HEK293 (cell line): Measurements from ENCODE around the gene UBR4.

ENCODE experiments used
- CTCF ChIA-PET: fragments of 350-600 bp; formaldehyde crosslinking; extraction: SDS; loops from one replicate; lab custom pipeline; 2021; ENCODE audit warnings: antibody characterized with exemption; lab: Yijun Ruan, JAX
- POLR2A ChIA-PET: fragments of 300-600 bp; formaldehyde crosslinking; extraction: SDS; loops from one replicate; lab custom pipeline; 2020; ENCODE audit warnings: antibody characterized with exemption, inconsistent platforms; lab: Yijun Ruan, JAX
- H3K27ac ChIP-seq: fragments of 200-500 bp; sonication (Bioruptor generic); 2 replicates; pipeline ENCODE4 v1.5.1; 2014; ENCODE audit warnings: low read depth, low read length, control low read depth, inconsistent platforms; ENCODE audit errors: extremely low read depth
- H3K36me3 ChIP-seq, 2 experiments: fragments of 200-500 bp in 1 of 2; sonication (Bioruptor generic) in 1 of 2; 1 replicate in 1 of 2; 2 replicates in 1 of 2; pipeline ENCODE4 v1.5.1; 2014 to 2017; ENCODE audit warnings: inconsistent platforms in 2 of 2, low read length in 2 of 2; ENCODE audit not compliant: control insufficient read depth in 2 of 2, insufficient read depth in 1 of 2
- H3K4me1 ChIP-seq: fragments of 200-500 bp; sonication (Bioruptor generic); 2 replicates; pipeline ENCODE4 v1.5.1; 2014; ENCODE audit warnings: mild to moderate bottlenecking, low read length, inconsistent platforms; ENCODE audit not compliant: control insufficient read depth, insufficient read depth
- H3K4me3 ChIP-seq: 2 replicates; pipeline ENCODE4 v1.5.1; 2011; ENCODE audit warnings: low read depth, mild to moderate bottlenecking, control low read depth, low read length, moderate library complexity
- H3K9me3 ChIP-seq: fragments of 200-500 bp; sonication (Bioruptor generic); 2 replicates; pipeline ENCODE4 v1.5.1; 2014; ENCODE audit warnings: low read depth, low read length, inconsistent platforms; ENCODE audit not compliant: control insufficient read depth, insufficient read depth
- BCL11A ChIP-seq: fragments of 450-650 bp; formaldehyde crosslinking; IDR thresholded peaks from 2 replicates; pipeline ENCODE4 v1.5.1; 2016; ENCODE audit warnings: low read depth, missing biosample characterization, missing genetic modification characterization
- BCL11B ChIP-seq: fragments of 450-650 bp; formaldehyde crosslinking; IDR thresholded peaks from 2 replicates; pipeline ENCODE4 v1.5.1; 2016; ENCODE audit warnings: low read depth, missing biosample characterization, missing genetic modification characterization
- BCL6B ChIP-seq: fragments of 450-650 bp; formaldehyde crosslinking; IDR thresholded peaks from 2 replicates; pipeline ENCODE4 v1.5.1; 2017; ENCODE audit warnings: missing biosample characterization, missing genetic modification characterization
- GFI1B ChIP-seq: fragments of 450-650 bp; formaldehyde crosslinking; IDR thresholded peaks from 2 replicates; pipeline ENCODE4 v1.5.1; 2016; ENCODE audit warnings: missing biosample characterization, missing genetic modification characterization
- GLI2 ChIP-seq: fragments of 450-650 bp; formaldehyde crosslinking; IDR thresholded peaks from 2 replicates; pipeline ENCODE4; 2017; ENCODE audit warnings: missing biosample characterization, missing genetic modification characterization, low read depth, borderline replicate concordance
- GLIS1 ChIP-seq: fragments of 450-650 bp; formaldehyde crosslinking; IDR thresholded peaks from 2 replicates; pipeline ENCODE4 v1.5.1; 2016; ENCODE audit warnings: missing biosample characterization, missing genetic modification characterization
- HOXC10 ChIP-seq: sonication (generic); formaldehyde crosslinking; IDR thresholded peaks from 2 replicates; pipeline ENCODE4 v1.8.1; 2023; ENCODE audit warnings: mild to moderate bottlenecking, missing genetic modification reagents
- KLF17 ChIP-seq: fragments of 450-650 bp; formaldehyde crosslinking; IDR thresholded peaks from 2 replicates; pipeline ENCODE4 v1.5.1; 2016; ENCODE audit warnings: missing biosample characterization, missing genetic modification characterization
- KLF7 ChIP-seq: fragments of 450-650 bp; formaldehyde crosslinking; IDR thresholded peaks from 2 replicates; pipeline ENCODE4 v1.5.1; 2016; ENCODE audit warnings: missing biosample characterization, missing genetic modification characterization, borderline replicate concordance
- KLF9 ChIP-seq: fragments of 450-650 bp; formaldehyde crosslinking; IDR thresholded peaks from 2 replicates; pipeline ENCODE4 v1.5.1; 2016; ENCODE audit warnings: missing biosample characterization, missing genetic modification characterization, low read depth
- OVOL3 ChIP-seq: fragments of 450-650 bp; formaldehyde crosslinking; IDR thresholded peaks from 2 replicates; pipeline ENCODE4 v1.5.1; 2016; ENCODE audit warnings: missing biosample characterization, missing genetic modification characterization
- PRDM2 ChIP-seq: fragments of 450-650 bp; formaldehyde crosslinking; IDR thresholded peaks from 2 replicates; pipeline ENCODE4 v1.5.1; 2016; ENCODE audit warnings: missing biosample characterization, missing genetic modification characterization, borderline replicate concordance
- YY1 ChIP-seq: fragments of 450-650 bp; formaldehyde crosslinking; IDR thresholded peaks from 2 replicates; pipeline ENCODE4 v1.5.1; 2018; ENCODE audit warnings: missing biosample characterization, missing genetic modification characterization
- ZFP37 ChIP-seq: fragments of 450-650 bp; formaldehyde crosslinking; IDR thresholded peaks from 2 replicates; pipeline ENCODE4 v1.5.1; 2016; ENCODE audit warnings: missing biosample characterization, missing genetic modification characterization
- ZNF114 ChIP-seq: fragments of 450-650 bp; formaldehyde crosslinking; IDR thresholded peaks from 2 replicates; pipeline ENCODE4 v1.5.0; 2017; ENCODE audit warnings: missing biosample characterization, missing genetic modification characterization
- ZNF146 ChIP-seq: fragments of 450-650 bp; formaldehyde crosslinking; IDR thresholded peaks from 2 replicates; pipeline ENCODE4 v1.5.1; 2016; ENCODE audit warnings: missing biosample characterization, missing genetic modification characterization
- ZNF16 ChIP-seq: fragments of 450-650 bp; formaldehyde crosslinking; IDR thresholded peaks from 2 replicates; pipeline ENCODE4 v1.5.1; 2016; ENCODE audit warnings: low read depth, missing biosample characterization, missing genetic modification characterization
- ZNF248 ChIP-seq: fragments of 450-650 bp; formaldehyde crosslinking; IDR thresholded peaks from 2 replicates; pipeline ENCODE4 v1.5.1; 2017; ENCODE audit warnings: missing biosample characterization, missing genetic modification characterization
- ZNF311 ChIP-seq: fragments of 450-650 bp; formaldehyde crosslinking; IDR thresholded peaks from 2 replicates; pipeline ENCODE4 v1.5.1; 2017; ENCODE audit warnings: missing biosample characterization, missing genetic modification characterization, borderline replicate concordance
- ZNF350 ChIP-seq: fragments of 450-650 bp; formaldehyde crosslinking; IDR thresholded peaks from 2 replicates; pipeline ENCODE4 v1.5.0; 2017; ENCODE audit warnings: missing biosample characterization, mild to moderate bottlenecking, missing genetic modification characterization
- ZNF391 ChIP-seq: fragments of 450-650 bp; formaldehyde crosslinking; IDR thresholded peaks from 2 replicates; pipeline ENCODE4 v1.5.1; 2016; ENCODE audit warnings: low read depth, missing biosample characterization, missing genetic modification characterization, borderline replicate concordance
- ZNF423 ChIP-seq: fragments of 450-650 bp; formaldehyde crosslinking; IDR thresholded peaks from 2 replicates; pipeline ENCODE4 v1.5.1; 2016; ENCODE audit warnings: missing biosample characterization, missing genetic modification characterization
- ZNF501 ChIP-seq: fragments of 450-650 bp; formaldehyde crosslinking; IDR thresholded peaks from 2 replicates; pipeline ENCODE4 v1.5.1; 2016; ENCODE audit warnings: missing biosample characterization, missing genetic modification characterization
- ZNF560 ChIP-seq: fragments of 450-650 bp; formaldehyde crosslinking; IDR thresholded peaks from 2 replicates; pipeline ENCODE4 v1.5.1; 2017; ENCODE audit warnings: missing biosample characterization, missing genetic modification characterization, borderline replicate concordance
- ZNF585B ChIP-seq: fragments of 450-650 bp; formaldehyde crosslinking; IDR thresholded peaks from 2 replicates; pipeline ENCODE4 v1.5.1; 2016; ENCODE audit warnings: missing biosample characterization, missing genetic modification characterization
- ZNF621 ChIP-seq: fragments of 450-650 bp; formaldehyde crosslinking; IDR thresholded peaks from 2 replicates; pipeline ENCODE4 v1.5.1; 2017; ENCODE audit warnings: missing biosample characterization, missing genetic modification characterization
- ZNF624 ChIP-seq: fragments of 450-650 bp; formaldehyde crosslinking; IDR thresholded peaks from 2 replicates; pipeline ENCODE4 v1.5.1; 2017; ENCODE audit warnings: missing biosample characterization, missing genetic modification characterization
- ZNF777 ChIP-seq: fragments of 450-650 bp; formaldehyde crosslinking; IDR thresholded peaks from 2 replicates; pipeline ENCODE4 v1.5.1; 2017; ENCODE audit warnings: missing biosample characterization, missing genetic modification characterization, borderline replicate concordance
- ZSCAN16 ChIP-seq: fragments of 450-650 bp; formaldehyde crosslinking; IDR thresholded peaks from 2 replicates; pipeline ENCODE4 v1.5.1; 2016; ENCODE audit warnings: missing biosample characterization, missing genetic modification characterization
- ZXDB ChIP-seq: fragments of 450-650 bp; formaldehyde crosslinking; IDR thresholded peaks from 2 replicates; pipeline ENCODE4 v1.5.1; 2016; ENCODE audit warnings: missing biosample characterization, missing genetic modification characterization

UBR4 gene

GRCh38 chr1:19037659-19038058 is 172.4 kb downstream of the UBR4 start (continued):
- no peak for TF ChIP-seq PRDM2 (tag by site-specific recombination)
- TF ChIP-seq ZNF624 (tag by site-specific recombination): no peak
- no peak for TF ChIP-seq ZNF16
- no peak for TF ChIP-seq ZNF501 (tag by site-specific recombination)
- no peak for TF ChIP-seq BCL11B (tag by site-specific recombination)
- no peak for TF ChIP-seq ZFP37 (tag by site-specific recombination)
- TF ChIP-seq HOXC10: no peak
- TF ChIP-seq ZNF585B (tag by site-specific recombination): no peak
- no peak for TF ChIP-seq ZNF350
- TF ChIP-seq ZNF248 (tag by site-specific recombination): no peak
- no peak for TF ChIP-seq ZNF114 (tag by site-specific recombination)
- TF ChIP-seq BCL6B (tag by site-specific recombination): no peak
- TF ChIP-seq OVOL3 (tag by site-specific recombination): no peak
- TF ChIP-seq ZNF777 (tag by site-specific recombination): no peak
- no peak for TF ChIP-seq ZXDB (tag by site-specific recombination)

- ChIA-PET CTCF (interaction anchor here (0.6 to 2.3 kb wide), 3 partner anchors 12 to 124 kb away, joined by 5 to 8 read pairs (median 5); no protein-coding TSS in a partner anchor), POLR2A (interaction anchor here (1.3 kb wide), 1 partner anchor 80 kb away, joined by 3 read pairs; no protein-coding TSS in a partner anchor)
- TF ChIP-seq BCL11A (no peak), KLF7 (tag by site-specific recombination) (no peak), ZNF311 (tag by site-specific recombination) (no peak), KLF17 (tag by site-specific recombination) (no peak), ZNF114 (tag by site-specific recombination) (no peak), ZNF624 (tag by site-specific recombination) (no peak), KLF9 (tag by site-specific recombination) (no peak), ZNF560 (tag by site-specific recombination) (no peak), ZSCAN16 (tag by site-specific recombination) (no peak), GLIS1 (tag by site-specific recombination) (no peak), ZNF146 (tag by site-specific recombination) (no peak), ZNF391 (tag by site-specific recombination) (no peak), GLI2 (no peak), ZNF621 (tag by site-specific recombination) (no peak), ZNF423 (no peak), YY1 (tag by site-specific recombination) (no peak), GFI1B (no peak)
- Histone ChIP-seq H3K4me3 (no peak overlapping the region), H3K27ac (no peak overlapping the region), H3K36me3 (no peaks in the 10 kb centered on the region), H3K9me3 (no peaks in the 10 kb centered on the region), H3K4me1 (0 out of 2 replicates have a peak, but pooled peaks cover 4% of the 10 kb centered on the region)
These were observed 173.1 kb downstream of the UBR4 start for GRCh38 chr1:19036813-19037605.
